ENCODE results near the gene HASPIN.

The HASPIN gene

GRCh38 chr17:3723556-3724377, at the start of gene HASPIN:
Gene HASPIN, plus strand, starts transcription at chr17:3723903. Its CDS starts 33 bp downstream, at chr17:3723936.
- peak; percentile 96 for DNase-seq

GRCh38 chr17:3675886-3676285, 47.8 kb upstream of the HASPIN start:
- DNase-seq: no peak

- no peak for DNase-seq
These were observed 45.4 kb upstream of the HASPIN start for GRCh38 chr17:3678095-3678820.

GRCh38 chr17:3678821-3679530, 44.7 kb upstream of the HASPIN start:
- no peak for DNase-seq

- DNase-seq: peak; percentile 30
These were observed 44.1 kb upstream of the HASPIN start for GRCh38 chr17:3679531-3680126.

GRCh38 chr17:3681057-3681456, 42.6 kb upstream of the HASPIN start:
- DNase-seq: no peak

- no peak for DNase-seq
These were observed 42.1 kb upstream of the HASPIN start for GRCh38 chr17:3681565-3681964.

- no peak for DNase-seq
These were observed 41.7 kb upstream of the HASPIN start for GRCh38 chr17:3682033-3682432.

GRCh38 chr17:3683054-3683511, 40.6 kb upstream of the HASPIN start:
- DNase-seq: peak; percentile 81

- DNase-seq: no peak
These were observed 38.5 kb upstream of the HASPIN start for GRCh38 chr17:3685174-3685573.

- no peak for DNase-seq
These were observed 35.6 kb upstream of the HASPIN start for GRCh38 chr17:3688027-3688553.

GRCh38 chr17:3688852-3689261, 34.8 kb upstream of the HASPIN start:
- no peak for DNase-seq

- no peak for DNase-seq
These were observed 34.2 kb upstream of the HASPIN start for GRCh38 chr17:3689262-3690093.

- DNase-seq: no peak
These were observed 33.5 kb upstream of the HASPIN start for GRCh38 chr17:3690094-3690715.

GRCh38 chr17:3691617-3692067, 32.1 kb upstream of the HASPIN start:
- DNase-seq: peak; percentile 52

GRCh38 chr17:3692346-3692745, 31.4 kb upstream of the HASPIN start:
- DNase-seq: no peak

- DNase-seq: no peak
These were observed 30.6 kb upstream of the HASPIN start for GRCh38 chr17:3693141-3693540.

- peak; percentile 67 for DNase-seq
These were observed 29.9 kb upstream of the HASPIN start for GRCh38 chr17:3693829-3694231.

GRCh38 chr17:3695129-3695722, 28.5 kb upstream of the HASPIN start:
- no peak for DNase-seq

- DNase-seq: peak; percentile 71
These were observed 27.8 kb upstream of the HASPIN start, which contains the start of gene P2RX5 for GRCh38 chr17:3695723-3696411. Gene P2RX5, minus strand, starts transcription at chr17:3696155. Its CDS starts 150 bp downstream, at chr17:3696005.

All from hematopoietic multipotent progenitor cell treated with erythropoietin and hydrocortisone succinate and interleukin-3 and kit ligand, for 6 days (in vitro differentiated cells).